ENCODE results near the gene GLO1. TPM values are rescaled to one million over a fixed set of nuclear protein-coding genes. Genes with fewer than 3 reads are reported as not detected.

Gene GLO1
- total RNA-seq, 1 experiment from 2014 or later: 125 TPM

DNA sequence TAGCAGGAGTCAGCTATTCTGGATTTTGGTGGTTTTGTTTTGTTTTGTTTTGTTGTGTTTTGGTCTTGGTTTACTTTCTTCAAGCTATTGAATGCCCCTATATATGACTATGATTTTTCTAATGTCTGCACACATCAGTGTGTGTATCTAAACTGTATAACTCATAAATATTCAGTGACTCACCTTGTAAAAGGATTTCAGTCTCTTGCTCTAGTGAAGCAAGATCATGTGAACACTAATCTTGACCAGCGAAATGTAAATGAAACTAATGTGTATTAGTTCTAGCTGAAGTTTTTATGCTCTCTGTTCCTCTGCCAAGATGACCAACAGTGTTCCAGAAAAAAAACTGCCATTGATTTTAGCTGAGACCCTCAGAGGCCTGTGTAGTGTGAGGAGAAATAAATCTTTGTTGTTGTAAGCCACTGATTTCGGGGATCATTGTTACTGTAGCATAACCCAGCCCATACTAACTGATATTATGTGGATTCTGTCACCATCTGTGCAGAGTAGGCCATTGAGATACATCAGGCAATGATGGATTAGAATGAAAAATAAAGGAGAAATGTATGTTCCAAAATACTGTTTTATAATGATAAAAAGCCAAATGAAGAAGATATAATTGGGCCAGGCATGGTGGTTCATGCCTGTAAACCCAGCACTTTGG lies 51.7 kb downstream of the GLO1 start:
- Histone ChIP-seq H3K27ac (ENCODE audit: low read length) (no peak overlapping the region), H3K4me1 (ENCODE audit: control insufficient read depth, insufficient read depth, low read length) (no peaks in the 10 kb centered on the region), H3K4me3 (ENCODE audit: low read depth in 2 of 2, low read length in 2 of 2) (no peak overlapping the region), H3K9me3 (ENCODE audit: control insufficient read depth, insufficient read depth, low read depth, low read length) (no peaks in the 10 kb centered on the region), H3K27me3 (ENCODE audit: control insufficient read depth, insufficient read depth, low read length) (no peaks in the 10 kb centered on the region), H3K36me3 (ENCODE audit: control insufficient read depth, insufficient read depth, low read length) (no peaks in the 10 kb centered on the region)
- TF ChIP-seq, protein P1, sequence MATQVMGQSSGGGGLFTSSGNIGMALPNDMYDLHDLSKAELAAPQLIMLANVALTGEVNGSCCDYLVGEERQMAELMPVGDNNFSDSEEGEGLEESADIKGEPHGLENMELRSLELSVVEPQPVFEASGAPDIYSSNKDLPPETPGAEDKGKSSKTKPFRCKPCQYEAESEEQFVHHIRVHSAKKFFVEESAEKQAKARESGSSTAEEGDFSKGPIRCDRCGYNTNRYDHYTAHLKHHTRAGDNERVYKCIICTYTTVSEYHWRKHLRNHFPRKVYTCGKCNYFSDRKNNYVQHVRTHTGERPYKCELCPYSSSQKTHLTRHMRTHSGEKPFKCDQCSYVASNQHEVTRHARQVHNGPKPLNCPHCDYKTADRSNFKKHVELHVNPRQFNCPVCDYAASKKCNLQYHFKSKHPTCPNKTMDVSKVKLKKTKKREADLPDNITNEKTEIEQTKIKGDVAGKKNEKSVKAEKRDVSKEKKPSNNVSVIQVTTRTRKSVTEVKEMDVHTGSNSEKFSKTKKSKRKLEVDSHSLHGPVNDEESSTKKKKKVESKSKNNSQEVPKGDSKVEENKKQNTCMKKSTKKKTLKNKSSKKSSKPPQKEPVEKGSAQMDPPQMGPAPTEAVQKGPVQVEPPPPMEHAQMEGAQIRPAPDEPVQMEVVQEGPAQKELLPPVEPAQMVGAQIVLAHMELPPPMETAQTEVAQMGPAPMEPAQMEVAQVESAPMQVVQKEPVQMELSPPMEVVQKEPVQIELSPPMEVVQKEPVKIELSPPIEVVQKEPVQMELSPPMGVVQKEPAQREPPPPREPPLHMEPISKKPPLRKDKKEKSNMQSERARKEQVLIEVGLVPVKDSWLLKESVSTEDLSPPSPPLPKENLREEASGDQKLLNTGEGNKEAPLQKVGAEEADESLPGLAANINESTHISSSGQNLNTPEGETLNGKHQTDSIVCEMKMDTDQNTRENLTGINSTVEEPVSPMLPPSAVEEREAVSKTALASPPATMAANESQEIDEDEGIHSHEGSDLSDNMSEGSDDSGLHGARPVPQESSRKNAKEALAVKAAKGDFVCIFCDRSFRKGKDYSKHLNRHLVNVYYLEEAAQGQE (IDR thresholded peaks at IDR 0.05; ENCODE audit: insufficient read depth in 1 of 2, low read depth in 2 of 2, low read length in 1 of 2): no peak
- TF ChIP-seq SIN3A (IDR thresholded peaks at IDR 0.05; ENCODE audit: borderline replicate concordance, insufficient read depth, low read depth, low read length) (no peak), POLR2AphosphoS5 (IDR thresholded peaks at IDR 0.05; ENCODE audit: low read depth, low read length) (no peak), TCF7L2 (IDR thresholded peaks at IDR 0.05; ENCODE audit: low read depth, low read length) (no peak)
- TF ChIP-seq, protein P2, sequence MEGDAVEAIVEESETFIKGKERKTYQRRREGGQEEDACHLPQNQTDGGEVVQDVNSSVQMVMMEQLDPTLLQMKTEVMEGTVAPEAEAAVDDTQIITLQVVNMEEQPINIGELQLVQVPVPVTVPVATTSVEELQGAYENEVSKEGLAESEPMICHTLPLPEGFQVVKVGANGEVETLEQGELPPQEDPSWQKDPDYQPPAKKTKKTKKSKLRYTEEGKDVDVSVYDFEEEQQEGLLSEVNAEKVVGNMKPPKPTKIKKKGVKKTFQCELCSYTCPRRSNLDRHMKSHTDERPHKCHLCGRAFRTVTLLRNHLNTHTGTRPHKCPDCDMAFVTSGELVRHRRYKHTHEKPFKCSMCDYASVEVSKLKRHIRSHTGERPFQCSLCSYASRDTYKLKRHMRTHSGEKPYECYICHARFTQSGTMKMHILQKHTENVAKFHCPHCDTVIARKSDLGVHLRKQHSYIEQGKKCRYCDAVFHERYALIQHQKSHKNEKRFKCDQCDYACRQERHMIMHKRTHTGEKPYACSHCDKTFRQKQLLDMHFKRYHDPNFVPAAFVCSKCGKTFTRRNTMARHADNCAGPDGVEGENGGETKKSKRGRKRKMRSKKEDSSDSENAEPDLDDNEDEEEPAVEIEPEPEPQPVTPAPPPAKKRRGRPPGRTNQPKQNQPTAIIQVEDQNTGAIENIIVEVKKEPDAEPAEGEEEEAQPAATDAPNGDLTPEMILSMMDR (IDR thresholded peaks at IDR 0.05): no peak
- ChIA-PET POLR2A (no interaction called here), CTCF (no interaction called here)
- in situ Hi-C loops (cut with HindIII; ENCODE audit: low pct_unique_long_range_greater_than_20kb, low sequenced_read_pairs) (no loop called here), intact Hi-C loops (cut with micrococcal nuclease; ENCODE audit: unreplicated experiment) (no loop called here)
- BruUV-seq (replicated peaks): no TSS peak
- DNase-seq (ENCODE audit: low read depth, low spot score) (no peak), ATAC-seq (no peak)

DNA sequence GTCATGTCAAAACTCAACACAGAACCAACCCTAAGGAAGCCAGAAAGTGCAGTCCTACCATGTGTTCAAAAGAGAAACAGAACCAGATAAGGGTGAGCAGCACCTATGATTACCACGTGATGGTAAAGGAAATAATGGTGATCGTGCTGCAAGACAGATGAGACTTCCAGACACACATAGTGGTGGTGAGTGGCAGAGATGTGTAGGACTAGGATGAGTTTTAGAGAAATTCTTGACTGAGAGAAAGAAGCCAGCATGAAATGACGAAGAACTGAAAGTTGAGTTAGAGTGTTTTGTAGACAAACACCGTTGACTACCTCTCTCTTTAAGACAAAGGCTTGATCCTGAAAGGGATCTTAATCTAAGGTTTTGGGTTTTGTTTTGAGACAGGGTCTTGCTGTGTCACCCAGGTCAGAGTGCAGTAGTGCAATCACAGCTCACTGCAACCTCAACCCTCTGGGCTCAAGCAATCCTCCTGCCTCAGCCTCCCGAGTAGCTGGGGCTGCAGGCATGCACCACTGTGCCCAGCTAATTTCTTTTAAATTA lies 52.7 kb downstream of the GLO1 start:
- Histone ChIP-seq H3K4me3 (ENCODE audit: low read depth in 2 of 2, low read length in 2 of 2) (no peak overlapping the region), H3K9me3 (ENCODE audit: control insufficient read depth, insufficient read depth, low read depth, low read length) (no peaks in the 10 kb centered on the region), H3K4me1 (ENCODE audit: control insufficient read depth, insufficient read depth, low read length) (no peaks in the 10 kb centered on the region), H3K27me3 (ENCODE audit: control insufficient read depth, insufficient read depth, low read length) (no peaks in the 10 kb centered on the region), H3K27ac (ENCODE audit: low read length) (no peak overlapping the region), H3K36me3 (ENCODE audit: control insufficient read depth, insufficient read depth, low read length) (no peaks in the 10 kb centered on the region)
- intact Hi-C loops (cut with micrococcal nuclease; ENCODE audit: unreplicated experiment): no loop called here
- ChIA-PET POLR2A (no interaction called here), CTCF (no interaction called here)
- no peak for ATAC-seq
- no TSS peak for BruUV-seq (replicated peaks)
- DNase-seq (ENCODE audit: low read depth, low spot score): no peak
- TF ChIP-seq TCF7L2 (IDR thresholded peaks at IDR 0.05; ENCODE audit: low read depth, low read length): no peak
- TF ChIP-seq SIN3A (IDR thresholded peaks at IDR 0.05; ENCODE audit: borderline replicate concordance, insufficient read depth, low read depth, low read length): no peak
- TF ChIP-seq, protein P1 (IDR thresholded peaks at IDR 0.05; ENCODE audit: insufficient read depth in 1 of 2, low read depth in 2 of 2, low read length in 1 of 2): no peak
- TF ChIP-seq, protein P2 (IDR thresholded peaks at IDR 0.05): no peak
- no peak for TF ChIP-seq POLR2AphosphoS5 (IDR thresholded peaks at IDR 0.05; ENCODE audit: low read depth, low read length)
- in situ Hi-C loops (cut with HindIII; ENCODE audit: low pct_unique_long_range_greater_than_20kb, low sequenced_read_pairs): no loop called here

Data from Panc1 (cell line).